Astrocyte of the spinal cord (primary cell): ENCODE results near the gene TRIM41.

Experiments
- DNase-seq: peaks from one replicate; pipeline ENCODE4 v3.0.0; 2011; ENCODE audit warnings: low read depth, low spot score
- H3K4me3 ChIP-seq: 2 replicates; pipeline ENCODE4 v1.5.1; 2011; ENCODE audit warnings: low read depth, mild to moderate bottlenecking, low read length, moderate library complexity
- CTCF ChIP-seq: IDR thresholded peaks from 2 replicates; pipeline ENCODE4 v1.5.1; 2012; ENCODE audit warnings: low read depth, mild to moderate bottlenecking, low read length, inconsistent platforms
- in situ Hi-C: cut with HindIII; loops from 2 replicates; pipeline ENCODE4 v1.10.0; 2017; ENCODE audit warnings: low sequenced_read_pairs

Gene TRIM41

DNA sequence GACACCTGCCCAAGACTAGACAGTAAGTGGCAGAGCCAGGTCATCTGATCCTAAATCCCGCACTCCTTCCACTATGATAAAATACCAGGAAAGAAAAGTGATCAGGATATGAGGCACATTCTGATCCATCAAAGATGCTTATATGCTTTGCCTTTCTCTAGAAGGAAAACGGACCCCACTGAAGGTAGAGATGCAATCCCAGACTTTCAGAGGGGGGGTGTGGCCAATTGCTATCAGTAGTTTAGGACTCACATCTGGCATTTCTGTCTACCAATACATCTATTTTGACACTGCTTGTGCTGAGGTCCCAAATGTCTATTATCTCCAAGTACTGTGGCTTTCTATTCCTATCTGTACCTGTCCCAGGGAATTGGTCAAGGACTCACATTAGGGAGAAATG lies 36.2 kb downstream of the TRIM41 start:
- no peak for DNase-seq

DNA sequence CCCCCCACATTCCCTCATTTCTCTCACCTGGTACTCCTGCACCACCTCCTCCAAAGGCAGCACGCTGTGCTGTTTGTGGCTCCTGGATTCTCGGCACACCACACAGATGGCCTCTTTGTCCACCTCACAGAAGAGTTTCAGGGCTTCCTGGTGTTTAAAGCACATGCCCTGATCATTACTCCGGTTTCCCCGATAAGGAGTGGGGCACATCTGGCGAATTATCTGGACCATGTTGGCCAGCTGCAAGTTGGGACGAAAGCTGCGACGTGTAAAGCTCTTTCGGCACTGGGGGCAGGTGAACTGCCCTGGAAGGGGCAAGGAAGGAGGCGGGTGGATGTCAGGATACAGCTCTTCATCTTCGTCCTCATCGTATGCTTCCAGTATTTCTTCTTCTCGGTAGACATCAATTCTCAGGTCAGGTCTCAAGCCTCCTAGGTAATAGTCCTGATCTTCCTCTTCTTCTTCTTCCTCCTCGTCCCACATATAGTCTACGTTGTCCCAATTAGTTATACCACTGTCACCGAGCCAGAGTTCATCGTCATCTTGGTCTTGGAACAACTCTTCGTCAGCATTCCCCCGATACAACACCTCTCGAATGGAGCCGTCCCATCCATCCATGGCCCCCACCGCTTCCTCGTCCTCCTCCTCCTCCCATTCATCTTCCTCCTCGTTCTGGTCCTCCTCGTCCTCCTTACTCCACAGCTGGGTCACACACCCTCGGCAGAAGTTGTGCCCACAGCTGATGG lies 37.1 kb downstream of the TRIM41 start:
- peak overlapping the region; percentile 83 for H3K4me3 ChIP-seq
- DNase-seq, result no peak
- TF ChIP-seq CTCF, result no peak
- in situ Hi-C loops, result no loop called here

More for the DNA sequence above, 36.2 kb downstream of the TRIM41 start:
- no peak for TF ChIP-seq CTCF
- peak overlapping the region; percentile 83 for H3K4me3 ChIP-seq
- in situ Hi-C loops, result no loop called here

DNA sequence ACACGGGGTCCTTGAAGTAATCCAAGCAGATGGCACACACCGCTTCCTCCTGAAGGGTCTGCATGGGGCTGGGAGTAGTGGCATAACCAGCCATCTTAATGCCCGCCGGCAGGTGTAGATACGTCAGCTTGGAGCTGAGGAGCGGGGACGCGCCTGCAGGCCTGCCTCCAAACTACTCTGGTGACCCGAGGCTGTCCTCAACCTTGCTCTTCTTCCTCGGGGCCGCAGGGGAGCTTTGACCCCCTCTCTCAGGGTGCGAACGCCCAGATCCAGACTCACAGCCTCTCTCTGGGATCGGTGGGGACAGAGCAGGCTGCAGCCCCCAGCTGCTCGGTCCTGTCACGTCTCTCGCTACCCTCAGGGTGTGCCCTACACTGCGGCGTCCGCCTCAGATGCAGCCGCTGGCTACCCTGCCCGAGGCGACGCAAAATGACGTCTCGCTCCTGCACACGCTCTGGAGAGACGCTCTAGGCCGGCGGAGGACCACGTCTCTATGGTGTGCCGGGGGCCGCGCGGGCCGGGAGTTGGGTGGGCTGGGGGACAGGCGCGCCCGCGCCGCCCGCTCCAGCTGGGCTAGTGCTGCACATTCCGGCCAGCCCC lies 37.7 kb downstream of the TRIM41 start, which contains the start of gene TRIM52:
Gene TRIM52, minus strand, starts transcription at position 424 of the 600 bp plus-strand sequence. Its CDS starts 330 bp downstream, at position 94.
- H3K4me3 ChIP-seq, result peak within 1 kb of the TSS; percentile 83
- peak; percentile 88 for DNase-seq
- in situ Hi-C loops, result no loop called here
- TF ChIP-seq CTCF, result no peak

DNA sequence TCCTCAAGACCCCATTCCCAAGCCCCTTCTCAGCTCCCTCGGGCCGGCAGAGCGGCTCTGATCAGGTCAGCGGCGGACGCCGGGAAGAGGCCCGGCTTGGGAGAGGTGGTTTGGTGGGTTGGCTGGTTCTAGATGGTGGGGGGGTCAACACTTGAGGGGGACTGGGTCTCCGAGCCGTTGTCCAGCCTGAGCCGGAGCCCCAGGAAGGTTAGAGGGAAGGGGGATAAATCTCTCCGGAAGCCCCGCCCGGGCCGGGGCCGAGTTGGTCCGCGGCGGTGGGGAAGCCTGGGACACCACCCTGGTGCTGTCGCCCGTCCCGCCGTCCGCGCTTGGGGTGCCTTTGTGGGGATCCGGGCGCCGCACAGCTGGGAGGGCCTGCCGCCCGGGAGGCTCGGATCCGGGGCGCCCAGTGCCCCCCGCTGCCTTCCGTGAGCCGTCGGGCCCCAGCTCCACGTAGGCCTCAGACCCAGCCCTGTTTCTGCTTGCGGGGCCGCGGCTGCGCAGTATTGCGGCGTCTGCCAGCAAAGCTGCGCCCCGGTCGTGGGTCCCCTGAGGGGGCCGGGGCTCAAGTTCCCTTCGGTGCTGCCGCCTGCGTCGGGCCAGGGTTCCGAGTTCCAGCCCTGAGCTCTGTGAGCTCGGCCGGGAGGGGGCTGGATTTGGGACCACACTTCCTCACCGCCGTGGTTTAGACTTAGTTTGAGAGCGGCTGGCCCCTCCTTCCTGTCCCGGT lies 38.4 kb downstream of the TRIM41 start:
- no peak for TF ChIP-seq CTCF
- DNase-seq, result peak; percentile 78
- H3K4me3 ChIP-seq, result peak overlapping the region; percentile 83
- in situ Hi-C loops, result no loop called here

DNA sequence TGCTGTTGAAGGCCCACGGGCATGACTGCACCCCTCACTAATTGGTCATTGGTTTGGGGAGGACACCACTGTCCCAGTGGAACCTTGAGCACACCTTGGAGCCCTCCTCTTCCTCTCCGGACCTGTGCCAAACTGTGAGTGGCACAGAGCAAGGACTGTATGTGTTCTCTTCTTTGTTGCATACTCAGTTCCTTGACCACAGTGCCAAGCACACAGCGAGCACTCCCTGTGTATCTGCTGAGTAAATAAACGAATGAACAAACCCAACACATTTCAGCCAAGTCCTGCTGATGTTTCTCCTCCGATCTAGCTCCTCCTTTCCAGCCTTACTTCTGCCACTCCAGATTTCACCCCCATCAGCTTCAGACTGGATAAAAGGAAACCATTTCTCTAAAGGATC lies 40.6 kb downstream of the TRIM41 start:
- H3K4me3 ChIP-seq, result no peak overlapping the region

More for the DNA sequence above, 40.6 kb downstream of the TRIM41 start:
- TF ChIP-seq CTCF, result no peak
- DNase-seq, result no peak
- in situ Hi-C loops, result no loop called here
